K562 (cell line): ENCODE results near the gene GADD45GIP1. TPM values are rescaled to one million over a fixed set of nuclear protein-coding genes. Genes with fewer than 3 reads are reported as not detected.

ENCODE experiments used
- ATAC-seq: fragments of 200-7000 bp; cut with Tn5 transposase; 3 replicates; pipeline ENCODE4 v1.9.1; 2020; ENCODE audit warnings: moderate library complexity
- BruUV-seq: library from RNA; stranded (reverse); fragments of 400-500 nt; replicated peaks from 2 replicates; lab custom pipeline; 2021; lab: Mats Ljungman, UMichigan
- CTCF ChIA-PET: fragments of 300-600 bp; formaldehyde crosslinking; extraction: SDS; loops from one replicate; lab custom pipeline; 2021; ENCODE audit warnings: low intra/inter-chr PET ratio; lab: Yijun Ruan, JAX
- POLR2A ChIA-PET: fragments of 300-600, 350-650 bp; sonication (Branson Sonifier 250); formaldehyde crosslinking; extraction: SDS; loops from one replicate; lab custom pipeline; 2021; ENCODE audit warnings: antibody characterized with exemption, inconsistent platforms; lab: Yijun Ruan, JAX
- DNase-seq, 4 experiments: peaks; one replicate each; pipeline versions ENCODE4 v3.0.0 to v3.0.0-alpha.2; 2011 to 2018; ENCODE audit warnings: low spot score in 3 of 4, mixed read lengths in 3 of 4; ENCODE audit errors: extremely low read depth in 1 of 4
- FAIRE-seq: peaks from 2 replicates; lab custom pipeline; 2011; peaks lifted over from hg19 to GRCh38; lab: Jason Lieb, UNC
- H2AFZ ChIP-seq: 2 replicates; pipeline ENCODE4 v1.6.0; 2011; ENCODE audit warnings: low read depth, low read length, control low read depth, inconsistent platforms
- H3K27ac ChIP-seq: fragments of 200-600 bp; 3 replicates; pipeline ENCODE4 v1.8.0; 2011; ENCODE audit warnings: low read depth, mild to moderate bottlenecking, control low read depth, inconsistent platforms, low read length, moderate library complexity, mixed read lengths; ENCODE audit errors: extremely low read depth
- H3K27me3 ChIP-seq, 2 experiments: fragments of 300-600 bp in 1 of 2; 2 replicates in 1 of 2; 3 replicates in 1 of 2; pipeline versions ENCODE4 v1.6.0 to v1.8.0; 2011; ENCODE audit warnings: inconsistent platforms in 2 of 2, low read length in 2 of 2, mild to moderate bottlenecking in 1 of 2, mixed read lengths in 1 of 2, moderate library complexity in 1 of 2; ENCODE audit not compliant: control insufficient read depth in 2 of 2, insufficient read depth in 2 of 2
- H3K36me3 ChIP-seq: fragments of 300-600 bp; 3 replicates; pipeline ENCODE4 v1.8.0; 2011; ENCODE audit warnings: mild to moderate bottlenecking, low read length, inconsistent platforms; ENCODE audit not compliant: control insufficient read depth, insufficient read depth
- H3K4me1 ChIP-seq, 2 experiments: fragments of 200-600 bp in 1 of 2; replicated peaks in 1 of 2; 2 replicates in 1 of 2; 3 replicates in 1 of 2; pipeline versions ENCODE4 v1.5.1 to v1.8.0; 2011; ENCODE audit warnings: inconsistent platforms in 2 of 2, low read length in 2 of 2, mild to moderate bottlenecking in 1 of 2, mixed read lengths in 1 of 2, moderate library complexity in 1 of 2; ENCODE audit not compliant: control insufficient read depth in 2 of 2, insufficient read depth in 2 of 2
- H3K4me2 ChIP-seq: 2 replicates; pipeline ENCODE4 v1.6.1; 2011; ENCODE audit warnings: low read length, control low read depth, inconsistent platforms, mixed read lengths; ENCODE audit not compliant: insufficient read depth
- H3K4me3 ChIP-seq: fragments of 200-600 bp; sonication (generic), shearing (Covaris generic); 2 replicates; pipeline ENCODE4 v1.5.1; 2016; ENCODE audit warnings: control low read depth, inconsistent platforms
- H3K79me2 ChIP-seq: fragments of 200-600 bp; 3 replicates; pipeline ENCODE4 v1.8.0; 2011; ENCODE audit warnings: low read length, inconsistent platforms; ENCODE audit not compliant: control insufficient read depth, insufficient read depth
- H3K9ac ChIP-seq, 2 experiments: 2 replicates each; pipeline versions ENCODE4 v1.6.0 to v1.6.1; 2011; ENCODE audit warnings: low read depth in 2 of 2, low read length in 2 of 2, control low read depth in 1 of 2, inconsistent platforms in 1 of 2, mild to moderate bottlenecking in 1 of 2, mixed read lengths in 1 of 2; ENCODE audit not compliant: insufficient read depth in 1 of 2
- H3K9me1 ChIP-seq: one replicate; pipeline ENCODE4 v1.6.0; 2011; ENCODE audit warnings: inconsistent platforms, mild to moderate bottlenecking, low read length, moderate library complexity; ENCODE audit not compliant: control insufficient read depth, insufficient read depth
- H3K9me3 ChIP-seq: replicated peaks from 2 replicates; pipeline ENCODE4 v1.5.1; 2011; ENCODE audit warnings: low read depth, low read length, inconsistent platforms; ENCODE audit not compliant: control insufficient read depth, insufficient read depth
- H4K20me1 ChIP-seq: replicated peaks from 2 replicates; pipeline ENCODE4 v1.6.1; 2011; ENCODE audit warnings: low read length, inconsistent platforms, mixed read lengths; ENCODE audit not compliant: control insufficient read depth, insufficient read depth
- CBFA2T2 ChIP-seq: fragments of 450-650 bp; conservative IDR thresholded peaks from 2 replicates; pipeline ENCODE4 v1.6.1; 2017; ENCODE audit warnings: mild to moderate bottlenecking
- CBFA2T3 ChIP-seq: fragments of 450-650 bp; IDR thresholded peaks from 2 replicates; pipeline ENCODE4 v1.6.1; 2017
- EGR1 ChIP-seq: fragments of 450-650 bp; conservative IDR thresholded peaks from 2 replicates; pipeline ENCODE4 v1.6.1; 2017; ENCODE audit warnings: mild to moderate bottlenecking
- KDM1A ChIP-seq, 2 experiments: fragments of 450-650 bp; IDR thresholded peaks; 2 replicates each; pipeline ENCODE4 v1.6.1; 2016; ENCODE audit warnings: mild to moderate bottlenecking in 2 of 2
- NFATC3 ChIP-seq: fragments of 450-650 bp; IDR thresholded peaks from 2 replicates; pipeline ENCODE4 v1.6.1; 2017; ENCODE audit warnings: mild to moderate bottlenecking
- RBFOX2 ChIP-seq: fragments of 200-400 bp; formaldehyde crosslinking; IDR thresholded peaks from 2 replicates; pipeline ENCODE4 v1.6.1; 2017; ENCODE audit warnings: low read depth, mild to moderate bottlenecking, low read length, moderate library complexity
- SRF ChIP-seq, 2 experiments: fragments of 250-450, 450-650 bp in 1 of 2; sonication (Bioruptor Pico) in 1 of 2; sonication (generic) in 1 of 2; formaldehyde crosslinking; IDR thresholded peaks; 2 replicates each; pipeline versions ENCODE4 v1.5.0 to v1.5.1; 2020 to 2022; ENCODE audit warnings: mild to moderate bottlenecking in 1 of 2, missing genetic modification reagents in 1 of 2
- ZBTB7A ChIP-seq: IDR thresholded peaks from 2 replicates; pipeline ENCODE4 v1.6.1; 2011; ENCODE audit warnings: low read depth, mild to moderate bottlenecking, low read length, moderate library complexity, borderline replicate concordance; ENCODE audit not compliant: control insufficient read depth
- WGBS: fragments of 100-300 bp; shearing (Covaris generic); methylation state at CpG from one replicate; pipeline ENCODE4 v1.1.6; 2016; ENCODE audit warnings: low coverage, mixed read lengths; ENCODE audit not compliant: insufficient coverage; ENCODE audit errors: missing lambda C conversion rate; 5-methylcytosine and 5-hydroxymethylcytosine counted together
- in situ Hi-C: fragments of 300-500 bp; cut with MboI; formaldehyde crosslinking; loops from 4 replicates; pipeline ENCODE4 v1.15.0; 2018; ENCODE audit warnings: inconsistent platforms, mixed read lengths
- intact Hi-C: fragments of 100-400 bp; cut with micrococcal nuclease; formaldehyde crosslinking; loops from 2 replicates; pipeline ENCODE4 v1.14.2; 2022
- polyA plus RNA-seq, 8 experiments: library from polyadenylated mRNA; depleted of rRNA in 4 of 8; stranded (reverse) in 5 of 8; unstranded in 3 of 8; fragments of >200 nt; fragmentation: Nextera tagmentation in 2 of 8; fragmentation: Illumina TruSeq in 1 of 8; extraction: Ambion mirVana in 2 of 8; extraction: Trizol in 1 of 8; gene quantifications; 2 replicates each; pipeline versions ENCODE4 v1.2.1 to v1.2.3, GENCODE V29; 2011 to 2014; ENCODE audit warnings: inconsistent platforms in 1 of 8, missing spikeins in 1 of 8
- total RNA-seq, 7 experiments: library from RNA; depleted of rRNA in 6 of 7; stranded (reverse); fragments of >200 nt in 6 of 7; fragmentation: Illumina TruSeq in 2 of 7; extraction: Trizol in 2 of 7; gene quantifications; 2 replicates each; pipeline versions ENCODE4 v1.2.1 to v1.2.3, GENCODE V29; 2011 to 2021; ENCODE audit warnings: low replicate concordance in 1 of 7
- TF ChIP-seq, protein P1 (sequence below): sonication (generic); formaldehyde crosslinking; IDR thresholded peaks from 2 replicates; pipeline ENCODE4 v1.8.0; 2022; ENCODE audit warnings: missing genetic modification reagents, mild to moderate bottlenecking, moderate library complexity, borderline replicate concordance
- TF ChIP-seq, protein P2 (sequence below): fragments of 450-650 bp; IDR thresholded peaks from 2 replicates; pipeline ENCODE4 v1.6.1; 2014; ENCODE audit warnings: low read depth, mild to moderate bottlenecking, moderate library complexity, borderline replicate concordance
- TF ChIP-seq, protein P3 (sequence below): fragments of 450-650 bp; IDR thresholded peaks from 2 replicates; pipeline ENCODE4 v1.6.1; 2018; ENCODE audit not compliant: partially characterized antibody
- TF ChIP-seq, protein P4 (sequence below): fragments of 250-450 bp; sonication (Bioruptor Pico); IDR thresholded peaks from 2 replicates; pipeline ENCODE4 v1.5.0; 2020; ENCODE audit warnings: mild to moderate bottlenecking, borderline replicate concordance

GADD45GIP1 gene
- total and polyA plus RNA-seq, 9 of the 15 experiments (the other 6 are each of a cell fraction or from before 2014, with no cell fraction given) = 5.1 to 161 (median 29.2) TPM

DNA sequence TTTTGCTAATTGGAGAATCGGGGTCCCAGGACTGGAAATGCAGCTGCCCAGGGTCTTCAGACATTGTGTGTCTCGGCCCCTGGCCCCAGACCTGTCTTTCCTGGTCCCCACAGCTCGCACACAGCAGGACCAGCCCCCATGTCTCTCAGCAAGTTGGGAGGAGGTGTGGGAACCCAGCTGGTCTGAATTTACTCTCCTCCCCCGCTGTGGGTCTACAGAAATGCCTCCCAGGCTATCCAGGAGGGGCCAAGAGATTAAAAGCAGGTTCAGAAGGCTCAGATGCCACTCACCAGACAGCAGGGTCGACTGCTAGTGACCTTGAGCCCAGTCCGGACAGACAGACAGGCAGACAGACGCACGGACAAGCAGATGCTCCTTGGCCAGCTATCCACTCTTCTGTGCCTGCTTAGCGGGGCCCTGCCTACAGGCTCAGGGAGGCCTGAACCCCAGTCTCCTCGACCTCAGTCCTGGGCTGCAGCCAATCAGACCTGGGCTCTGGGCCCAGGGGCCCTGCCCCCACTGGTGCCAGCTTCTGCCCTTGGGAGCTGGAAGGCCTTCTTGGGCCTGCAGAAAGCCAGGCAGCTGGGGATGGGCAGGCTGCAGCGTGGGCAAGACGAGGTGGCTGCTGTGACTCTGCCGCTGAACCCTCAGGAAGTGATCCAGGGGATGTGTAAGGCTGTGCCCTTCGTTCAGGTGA, 12.4 kb upstream of the GADD45GIP1 start, which contains the start of gene DAND5:
TSS of gene DAND5 (plus strand) at position 285 of the 697 bp plus-strand sequence. CDS start at position 370, 85 bp downstream.
- no peaks in the 10 kb centered on the region for H3K36me3 ChIP-seq
- H2AFZ ChIP-seq = peak within 1 kb of the TSS; percentile 44
- in situ Hi-C loops (loop anchor here (5.0 kb wide), 1 partner anchor 278 kb away; no protein-coding TSS in a partner anchor), intact Hi-C loops (loop anchor here (5.0 kb wide), 1 partner anchor 82 kb away; the partner anchor contains the start of gene KLF1)
- POLR2A ChIA-PET = interaction anchor here (0.7 to 1.8 kb wide), 5 partner anchors 15 to 186 kb away, joined by 3 to 7 read pairs (median 3); no protein-coding TSS in a partner anchor
- CTCF ChIA-PET = no interaction called here
- FAIRE-seq (peak; percentile 15), ATAC-seq (no peak), DNase-seq (peak in 3 of 4 experiments; percentile 41 to 55 (median 52))
- no TSS peak for BruUV-seq
- no peak within 1 kb of the TSS for H3K27ac ChIP-seq
- H4K20me1 ChIP-seq = no peaks in the 10 kb centered on the region
- peaks cover 13 to 35% of the 10 kb centered on the region in 2 experiments; a peak in 4 of 5 replicates for H3K4me1 ChIP-seq
- no peak within 1 kb of the TSS for H3K4me2 ChIP-seq
- WGBS = 44% methylated on average over 12 of the region's 14 CpGs
- H3K9me3 ChIP-seq = no peaks in the 10 kb centered on the region
- peaks cover 5% of the 10 kb centered on the region for H3K9me1 ChIP-seq
- 0 out of 3 replicates have a peak, but pooled peaks cover 2% of the 10 kb centered on the region for H3K79me2 ChIP-seq
- H3K9ac ChIP-seq = peak within 1 kb of the TSS; percentile 12 to 80; a peak in 3 of 4 replicates
- H3K27me3 ChIP-seq = no peaks in the 10 kb centered on the region
- H3K4me3 ChIP-seq = no peak within 1 kb of the TSS
- TF ChIP-seq, protein P1, sequence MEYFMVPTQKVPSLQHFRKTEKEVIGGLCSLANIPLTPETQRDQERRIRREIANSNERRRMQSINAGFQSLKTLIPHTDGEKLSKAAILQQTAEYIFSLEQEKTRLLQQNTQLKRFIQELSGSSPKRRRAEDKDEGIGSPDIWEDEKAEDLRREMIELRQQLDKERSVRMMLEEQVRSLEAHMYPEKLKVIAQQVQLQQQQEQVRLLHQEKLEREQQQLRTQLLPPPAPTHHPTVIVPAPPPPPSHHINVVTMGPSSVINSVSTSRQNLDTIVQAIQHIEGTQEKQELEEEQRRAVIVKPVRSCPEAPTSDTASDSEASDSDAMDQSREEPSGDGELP (CRISPR knock-in tag) = peak; percentile 89
- TF ChIP-seq, protein P2, sequence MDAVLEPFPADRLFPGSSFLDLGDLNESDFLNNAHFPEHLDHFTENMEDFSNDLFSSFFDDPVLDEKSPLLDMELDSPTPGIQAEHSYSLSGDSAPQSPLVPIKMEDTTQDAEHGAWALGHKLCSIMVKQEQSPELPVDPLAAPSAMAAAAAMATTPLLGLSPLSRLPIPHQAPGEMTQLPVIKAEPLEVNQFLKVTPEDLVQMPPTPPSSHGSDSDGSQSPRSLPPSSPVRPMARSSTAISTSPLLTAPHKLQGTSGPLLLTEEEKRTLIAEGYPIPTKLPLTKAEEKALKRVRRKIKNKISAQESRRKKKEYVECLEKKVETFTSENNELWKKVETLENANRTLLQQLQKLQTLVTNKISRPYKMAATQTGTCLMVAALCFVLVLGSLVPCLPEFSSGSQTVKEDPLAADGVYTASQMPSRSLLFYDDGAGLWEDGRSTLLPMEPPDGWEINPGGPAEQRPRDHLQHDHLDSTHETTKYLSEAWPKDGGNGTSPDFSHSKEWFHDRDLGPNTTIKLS = peak; percentile 51; the same call in 1 of the 2 replicates
- TF ChIP-seq ZBTB7A (0 out of 2 replicates have a peak, but pooled peaks have one; percentile 39), CBFA2T3 (peak; percentile 61), SRF (CRISPR knock-in tag; IDR thresholded peaks at IDR 0.05) (no peak), NFATC3 (no peak), CBFA2T2 (peak; percentile 24; the same call in 1 of the 2 replicates), EGR1 (peak; percentile 37; the same call in 1 of the 2 replicates), KDM1A (IDR thresholded peaks at IDR 0.05) (no peak), RBFOX2 (peak; percentile 27; the same call in 1 of the 2 replicates)
- TF ChIP-seq, protein P3, sequence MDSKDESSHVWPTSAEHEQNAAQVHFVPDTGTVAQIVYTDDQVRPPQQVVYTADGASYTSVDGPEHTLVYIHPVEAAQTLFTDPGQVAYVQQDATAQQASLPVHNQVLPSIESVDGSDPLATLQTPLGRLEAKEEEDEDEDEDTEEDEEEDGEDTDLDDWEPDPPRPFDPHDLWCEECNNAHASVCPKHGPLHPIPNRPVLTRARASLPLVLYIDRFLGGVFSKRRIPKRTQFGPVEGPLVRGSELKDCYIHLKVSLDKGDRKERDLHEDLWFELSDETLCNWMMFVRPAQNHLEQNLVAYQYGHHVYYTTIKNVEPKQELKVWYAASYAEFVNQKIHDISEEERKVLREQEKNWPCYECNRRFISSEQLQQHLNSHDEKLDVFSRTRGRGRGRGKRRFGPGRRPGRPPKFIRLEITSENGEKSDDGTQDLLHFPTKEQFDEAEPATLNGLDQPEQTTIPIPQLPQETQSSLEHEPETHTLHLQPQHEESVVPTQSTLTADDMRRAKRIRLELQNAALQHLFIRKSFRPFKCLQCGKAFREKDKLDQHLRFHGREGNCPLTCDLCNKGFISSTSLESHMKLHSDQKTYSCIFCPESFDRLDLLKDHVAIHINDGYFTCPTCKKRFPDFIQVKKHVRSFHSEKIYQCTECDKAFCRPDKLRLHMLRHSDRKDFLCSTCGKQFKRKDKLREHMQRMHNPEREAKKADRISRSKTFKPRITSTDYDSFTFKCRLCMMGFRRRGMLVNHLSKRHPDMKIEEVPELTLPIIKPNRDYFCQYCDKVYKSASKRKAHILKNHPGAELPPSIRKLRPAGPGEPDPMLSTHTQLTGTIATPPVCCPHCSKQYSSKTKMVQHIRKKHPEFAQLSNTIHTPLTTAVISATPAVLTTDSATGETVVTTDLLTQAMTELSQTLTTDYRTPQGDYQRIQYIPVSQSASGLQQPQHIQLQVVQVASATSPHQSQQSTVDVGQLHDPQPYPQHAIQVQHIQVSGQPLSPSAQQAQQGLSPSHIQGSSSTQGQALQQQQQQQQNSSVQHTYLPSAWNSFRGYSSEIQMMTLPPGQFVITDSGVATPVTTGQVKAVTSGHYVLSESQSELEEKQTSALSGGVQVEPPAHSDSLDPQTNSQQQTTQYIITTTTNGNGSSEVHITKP = peak; percentile 62
- TF ChIP-seq, protein P4, sequence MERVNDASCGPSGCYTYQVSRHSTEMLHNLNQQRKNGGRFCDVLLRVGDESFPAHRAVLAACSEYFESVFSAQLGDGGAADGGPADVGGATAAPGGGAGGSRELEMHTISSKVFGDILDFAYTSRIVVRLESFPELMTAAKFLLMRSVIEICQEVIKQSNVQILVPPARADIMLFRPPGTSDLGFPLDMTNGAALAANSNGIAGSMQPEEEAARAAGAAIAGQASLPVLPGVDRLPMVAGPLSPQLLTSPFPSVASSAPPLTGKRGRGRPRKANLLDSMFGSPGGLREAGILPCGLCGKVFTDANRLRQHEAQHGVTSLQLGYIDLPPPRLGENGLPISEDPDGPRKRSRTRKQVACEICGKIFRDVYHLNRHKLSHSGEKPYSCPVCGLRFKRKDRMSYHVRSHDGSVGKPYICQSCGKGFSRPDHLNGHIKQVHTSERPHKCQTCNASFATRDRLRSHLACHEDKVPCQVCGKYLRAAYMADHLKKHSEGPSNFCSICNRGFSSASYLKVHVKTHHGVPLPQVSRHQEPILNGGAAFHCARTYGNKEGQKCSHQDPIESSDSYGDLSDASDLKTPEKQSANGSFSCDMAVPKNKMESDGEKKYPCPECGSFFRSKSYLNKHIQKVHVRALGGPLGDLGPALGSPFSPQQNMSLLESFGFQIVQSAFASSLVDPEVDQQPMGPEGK = no peak
